Neutrophil (primary cell): ENCODE data around the gene THAP11.
A peak's percentile ranks its signal among the peaks of the same experiment; 100 is the strongest.
"Not testable (repeated sequence)": the region's sequence is repeated elsewhere in the genome, so short reads cannot be mapped to it uniquely, and the experiment has no call there.

ENCODE experiments used
- H3K27ac ChIP-seq: fragments of 200-600 bp; sonication (generic); 2 replicates; pipeline ENCODE4 v1.5.1; 2016; ENCODE audit warnings: mild to moderate bottlenecking, moderate library complexity
- H3K27me3 ChIP-seq: fragments of 200-600 bp; sonication (generic); 2 replicates; pipeline ENCODE4 v1.6.0; 2016; ENCODE audit warnings: mild to moderate bottlenecking
- H3K36me3 ChIP-seq: fragments of 200-600 bp; sonication (generic); 2 replicates; pipeline ENCODE4 v1.5.1; 2017
- H3K4me1 ChIP-seq, 2 experiments: fragments of 200-600 bp in 1 of 2; sonication (generic) in 1 of 2; 1 replicate in 1 of 2; 2 replicates in 1 of 2; pipeline versions ENCODE4 v1.5.1 to v1.6.1; 2013 to 2016; ENCODE audit warnings: low read depth in 1 of 2, low read length in 1 of 2, mild to moderate bottlenecking in 1 of 2, moderate library complexity in 1 of 2; ENCODE audit not compliant: control insufficient read depth in 1 of 2, insufficient read depth in 1 of 2
- H3K4me3 ChIP-seq, 2 experiments: fragments of 200-600 bp in 1 of 2; sonication (generic) in 1 of 2; 1 replicate in 1 of 2; 2 replicates in 1 of 2; pipeline ENCODE4 v1.5.1; 2013 to 2016; ENCODE audit warnings: low read depth in 1 of 2, low read length in 1 of 2, mild to moderate bottlenecking in 1 of 2, moderate library complexity in 1 of 2
- H3K9me3 ChIP-seq: fragments of 200-600 bp; sonication (generic); 2 replicates; pipeline ENCODE4 v1.5.1; 2016
- CTCF ChIP-seq: fragments of 200-600 bp; sonication (generic); IDR thresholded peaks from 2 replicates; pipeline ENCODE4 v1.5.1; 2016; ENCODE audit warnings: antibody characterized with exemption

THAP11 gene

GRCh38 chr16:67825906-67826305 lies 16.2 kb upstream of the THAP11 start:
- no peaks in the 10 kb centered on the region for H3K9me3 ChIP-seq
- no peak overlapping the region for H3K4me3 ChIP-seq
- no peak overlapping the region for H3K27ac ChIP-seq
- no peaks in the 10 kb centered on the region for H3K27me3 ChIP-seq
- H3K4me1 ChIP-seq, result no peaks in the 10 kb centered on the region
- no peak for TF ChIP-seq CTCF
- H3K36me3 ChIP-seq, result peaks cover 49% of the 10 kb centered on the region

DNA sequence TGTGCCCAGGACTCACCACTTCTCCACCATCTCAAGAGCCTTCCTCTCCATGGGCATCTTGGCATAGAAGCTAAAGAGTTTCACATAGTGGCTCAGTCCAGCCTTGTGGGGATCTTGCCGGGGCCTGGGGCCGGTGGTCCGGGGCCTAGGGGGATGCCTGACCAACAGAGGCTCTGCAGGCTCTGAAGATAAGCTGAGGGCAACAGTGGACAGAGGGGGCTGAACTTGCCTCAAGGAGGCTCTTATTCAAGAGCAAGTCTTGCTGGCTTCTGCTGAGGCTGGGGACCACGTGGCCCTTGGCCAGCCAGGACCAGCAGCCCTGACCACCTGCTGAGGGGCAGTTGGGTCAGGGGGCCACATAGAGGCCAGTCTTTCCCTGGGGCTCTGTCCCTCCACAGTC lies 13.5 kb upstream of the THAP11 start:
- H3K4me3 ChIP-seq, result no peak overlapping the region
- H3K27me3 ChIP-seq, result no peaks in the 10 kb centered on the region
- no peak overlapping the region for H3K27ac ChIP-seq
- H3K36me3 ChIP-seq, result peaks cover 59% of the 10 kb centered on the region
- TF ChIP-seq CTCF, result no peak
- no peaks in the 10 kb centered on the region for H3K9me3 ChIP-seq
- peaks cover 9 to 12% of the 10 kb centered on the region in 2 experiments for H3K4me1 ChIP-seq

- Histone ChIP-seq H3K36me3 (peaks cover 40% of the 10 kb centered on the region), H3K27ac (peak overlapping the region; percentile 46), H3K27me3 (no peaks in the 10 kb centered on the region), H3K4me1 (peaks cover 14 to 16% of the 10 kb centered on the region in 2 experiments), H3K4me3 (peak overlapping the region; percentile 74 to 93), H3K9me3 (no peaks in the 10 kb centered on the region)
- TF ChIP-seq CTCF, result no peak
Measured at GRCh38 chr16:67833030-67833414, 9.1 kb upstream of the THAP11 start.

- Histone ChIP-seq H3K9me3 (no peaks in the 10 kb centered on the region), H3K4me1 (peaks cover 14 to 16% of the 10 kb centered on the region in 2 experiments), H3K36me3 (peaks cover 34% of the 10 kb centered on the region), H3K4me3 (peak overlapping the region; percentile 74 to 93), H3K27ac (peak overlapping the region; percentile 46), H3K27me3 (no peaks in the 10 kb centered on the region)
- no peak for TF ChIP-seq CTCF
Measured at GRCh38 chr16:67833415-67834241, 8.5 kb upstream of the THAP11 start.

GRCh38 chr16:67834242-67834614 lies 7.9 kb upstream of the THAP11 start:
- Histone ChIP-seq H3K36me3 (peaks cover 28% of the 10 kb centered on the region), H3K27me3 (no peaks in the 10 kb centered on the region), H3K9me3 (no peaks in the 10 kb centered on the region), H3K4me3 (peak overlapping the region; percentile 74 to 93), H3K4me1 (peaks cover 14 to 16% of the 10 kb centered on the region in 2 experiments), H3K27ac (no peak overlapping the region)
- no peak for TF ChIP-seq CTCF

GRCh38 chr16:67837190-67837589 lies 4.9 kb upstream of the THAP11 start:
- not testable (repeated sequence) for H3K9me3 ChIP-seq, H3K4me3 ChIP-seq, H3K27me3 ChIP-seq, H3K27ac ChIP-seq, H3K36me3 ChIP-seq
- peaks cover 19 to 23% of the 10 kb centered on the region in 2 experiments for H3K4me1 ChIP-seq
